ENCODE measurements around the gene CSNK1G1. TPM values are rescaled to one million over a fixed set of nuclear protein-coding genes. Genes with fewer than 3 reads are reported as not detected.
"Not testable (repeated sequence)": the region's sequence is repeated elsewhere in the genome, so short reads cannot be mapped to it uniquely, and the experiment has no call there.

Gene CSNK1G1
- total RNA-seq, 4 donors from 2014 or later: 16.5 to 41.8 (median 33.3) TPM

- TF ChIP-seq POLR2A (IDR thresholded peaks at IDR 0.05): no peak
- TF ChIP-seq CTCF (IDR thresholded peaks at IDR 0.05): no peak
- intact Hi-C loops (cut with DNase I; ENCODE audit: low total_unique reads): no loop called here
- no peak overlapping the region for H3K4me3 ChIP-seq
- H3K9me3 ChIP-seq: no peaks in the 10 kb centered on the region
- H3K27ac ChIP-seq: no peak overlapping the region
- no peaks in the 10 kb centered on the region for H3K4me1 ChIP-seq
- H3K27me3 ChIP-seq: no peaks in the 10 kb centered on the region
- no peaks in the 10 kb centered on the region for H3K36me3 ChIP-seq
- no peak for DNase-seq
These were observed 33.1 kb upstream of the CSNK1G1 start for GRCh38 chr15:64389036-64389435.

GRCh38 chr15:64387562-64388168 lies 31.7 kb upstream of the CSNK1G1 start, which contains the start of gene TRIP4:
TRIP4 (plus strand) TSS chr15:64387836; CDS start chr15:64387864, 28 bp downstream.
- H3K27ac ChIP-seq: peak within 1 kb of the TSS; percentile 73 to 78
- no peaks in the 10 kb centered on the region for H3K36me3 ChIP-seq
- peak within 1 kb of the TSS; percentile 58 to 61 for H3K4me3 ChIP-seq
- peak; percentile 91 to 93 for DNase-seq
- H3K9me3 ChIP-seq: no peaks in the 10 kb centered on the region
- intact Hi-C loops (cut with DNase I; ENCODE audit: low total_unique reads): no loop called here
- TF ChIP-seq CTCF (IDR thresholded peaks at IDR 0.05) (peak in 3 of 4 experiments; percentile 22 to 29 (median 23)), POLR2A (IDR thresholded peaks at IDR 0.05) (peak in 1 of 2 donors; percentile 54)
- H3K27me3 ChIP-seq: no peaks in the 10 kb centered on the region
- no peaks in the 10 kb centered on the region for H3K4me1 ChIP-seq

DNA sequence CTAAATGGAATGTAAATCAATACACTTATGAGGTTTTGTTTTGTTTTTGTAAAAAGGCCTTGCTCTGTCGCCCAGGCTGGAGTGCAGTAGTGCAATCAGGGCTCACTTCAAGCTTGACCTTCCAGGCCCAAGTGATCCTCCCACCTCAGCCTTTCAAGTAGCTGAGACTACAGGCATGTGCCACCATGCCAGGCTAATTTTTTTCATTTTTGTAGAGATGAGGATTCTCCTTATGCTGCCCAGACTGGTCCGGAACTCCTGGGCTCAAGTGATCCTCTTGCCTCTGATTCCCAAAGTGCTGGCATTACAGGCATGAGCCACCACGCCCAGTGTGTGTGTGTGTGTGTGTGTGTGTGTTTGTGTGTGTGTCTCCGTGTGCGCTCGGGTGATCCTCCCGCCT lies 30.3 kb upstream of the CSNK1G1 start:
- Histone ChIP-seq H3K27ac (no peak overlapping the region), H3K9me3 (no peaks in the 10 kb centered on the region), H3K4me1 (no peaks in the 10 kb centered on the region), H3K36me3 (no peaks in the 10 kb centered on the region), H3K4me3 (no peak overlapping the region), H3K27me3 (no peaks in the 10 kb centered on the region)
- intact Hi-C loops (cut with DNase I; ENCODE audit: low total_unique reads): no loop called here
- TF ChIP-seq CTCF (IDR thresholded peaks at IDR 0.05): no peak
- TF ChIP-seq POLR2A (IDR thresholded peaks at IDR 0.05): no peak
- no peak for DNase-seq

GRCh38 chr15:64383760-64384159 lies 27.8 kb upstream of the CSNK1G1 start:
- Histone ChIP-seq H3K4me3 (no peak overlapping the region), H3K27me3 (no peaks in the 10 kb centered on the region), H3K27ac (no peak overlapping the region), H3K4me1 (no peaks in the 10 kb centered on the region), H3K9me3 (no peaks in the 10 kb centered on the region), H3K36me3 (no peaks in the 10 kb centered on the region)
- no peak for DNase-seq
- no peak for TF ChIP-seq POLR2A (IDR thresholded peaks at IDR 0.05)
- intact Hi-C loops (cut with DNase I; ENCODE audit: low total_unique reads): no loop called here

GRCh38 chr15:64381000-64381751 lies 25.2 kb upstream of the CSNK1G1 start, which contains the start of gene PCLAF:
PCLAF (minus strand) TSS chr15:64381441; CDS start chr15:64381371, 70 bp downstream.
- Histone ChIP-seq H3K4me1 (no peaks in the 10 kb centered on the region), H3K36me3 (no peaks in the 10 kb centered on the region), H3K9me3 (no peaks in the 10 kb centered on the region), H3K27ac (no peak within 1 kb of the TSS), H3K27me3 (no peaks in the 10 kb centered on the region), H3K4me3 (peak within 1 kb of the TSS; percentile 40 to 45)
- DNase-seq: peak; percentile 92 to 93
- TF ChIP-seq CTCF (IDR thresholded peaks at IDR 0.05): no peak
- no peak for TF ChIP-seq POLR2A (IDR thresholded peaks at IDR 0.05)
- intact Hi-C loops (cut with DNase I; ENCODE audit: low total_unique reads): no loop called here

DNA sequence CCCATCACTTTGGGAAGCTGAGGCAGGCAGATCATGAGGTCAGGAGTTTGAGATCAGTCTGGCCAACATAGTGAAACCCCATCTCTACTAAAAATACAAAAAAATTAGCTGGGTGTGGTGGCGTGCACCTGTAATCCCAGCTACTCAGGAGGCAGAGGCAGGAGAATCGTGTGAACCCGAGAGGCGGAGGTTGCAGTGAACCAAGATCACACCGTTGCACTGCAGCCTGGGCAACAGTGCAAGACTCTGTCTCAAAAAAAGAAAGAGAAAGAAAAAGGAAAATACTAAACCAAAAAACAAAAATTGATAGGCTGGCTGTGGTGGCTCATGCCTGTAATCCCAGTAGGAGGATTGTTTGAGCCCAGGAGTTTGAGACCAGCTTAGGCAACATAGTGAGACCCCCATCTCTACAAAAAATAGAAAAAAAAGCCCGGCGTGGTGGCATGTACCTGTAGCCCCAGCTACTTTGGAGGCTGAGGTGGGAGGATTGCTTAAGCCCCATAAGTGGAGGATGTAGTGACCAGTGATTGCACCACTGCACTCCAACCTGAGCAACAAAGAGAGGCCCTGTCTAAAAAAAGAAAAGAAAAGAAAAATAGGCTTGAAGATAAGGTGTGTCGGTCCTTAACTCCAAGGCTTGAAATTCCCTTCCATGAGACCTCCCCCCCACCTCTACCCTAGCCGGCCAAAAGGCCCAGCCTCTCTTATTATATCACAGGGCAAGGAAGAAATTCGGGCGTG lies 24.3 kb upstream of the CSNK1G1 start:
- H3K4me3 ChIP-seq; H3K4me1 ChIP-seq; intact Hi-C loops (cut with DNase I; ENCODE audit: low total_unique reads); H3K9me3 ChIP-seq; H3K36me3 ChIP-seq; H3K27ac ChIP-seq; H3K27me3 ChIP-seq; DNase-seq: not testable (repeated sequence)

Data from uterus (tissue), 4 donors.